ENCODE measurements around the gene PPP1R15A. TPM values are rescaled to one million over a fixed set of nuclear protein-coding genes. Genes with fewer than 3 reads are reported as not detected.
"Not testable (repeated sequence)": the region's sequence is repeated elsewhere in the genome, so short reads cannot be mapped to it uniquely, and the experiment has no call there.

Gene PPP1R15A
- total and polyA plus RNA-seq, 7 experiments from 2014 or later, result 23.0 to 1,030 (median 66.8) TPM

- H3K27ac ChIP-seq (ENCODE audit: low read depth, low read length), result peak overlapping the region; percentile 99
- peaks cover 0 to 44% (median 13%) of the 10 kb centered on the region in 5 donors for H3K36me3 Mint-ChIP-seq
These were observed 4.1 kb downstream of the PPP1R15A start for GRCh38 chr19:48876043-48876981.

GRCh38 chr19:48877855-48878195 lies 5.6 kb downstream of the PPP1R15A start:
- Histone ChIP-seq H3K27ac (ENCODE audit: low read depth, low read length) (no peak overlapping the region), H3K27me3 (ENCODE audit: control insufficient read depth in 2 of 2, insufficient read depth in 2 of 2, low read length in 2 of 2) (no peaks in the 10 kb centered on the region), H3K36me3 (ENCODE audit: control insufficient read depth in 2 of 3, insufficient read depth in 3 of 3, low read length in 3 of 3) (peaks cover 0 to 27% (median 0%) of the 10 kb centered on the region in 3 experiments), H3K4me3 (ENCODE audit: low read length) (no peak overlapping the region), H3K9me3 (ENCODE audit: control insufficient read depth in 2 of 3, low read length in 3 of 3) (no peaks in the 10 kb centered on the region), H3K4me1 (ENCODE audit: control insufficient read depth in 2 of 2, insufficient read depth in 2 of 2, low read length in 2 of 2) (peaks cover 32 to 34% of the 10 kb centered on the region in 2 donors)
- intact Hi-C loops (cut with micrococcal nuclease), result no loop called here
- H3K4me3 Mint-ChIP-seq, result peak overlapping the region in 4 of 10 donors; percentile 0 to 30 (median 25)
- H3K9me3 Mint-ChIP-seq, result peaks cover 0 to 17% (median 0%) of the 10 kb centered on the region in 11 donors
- ChIA-PET CTCF (no interaction called here), POLR2A (interaction anchor here (0.6 to 0.8 kb wide), 2 partner anchors 11 to 23 kb away, joined by 3 read pairs; no protein-coding TSS in a partner anchor)
- H3K27ac Mint-ChIP-seq, result peak overlapping the region in 4 of 9 donors; percentile 1 to 89 (median 42)
- peaks cover 0 to 47% (median 13%) of the 10 kb centered on the region in 5 donors for H3K36me3 Mint-ChIP-seq
- DNase-seq (peak in 1 of 9 donors; percentile 21), ATAC-seq (no peak)
- peaks cover 0 to under 1% (median 0%) of the 10 kb centered on the region in 5 donors for H3K27me3 Mint-ChIP-seq
- peaks cover 26 to 54% (median 34%) of the 10 kb centered on the region in 7 donors for H3K4me1 Mint-ChIP-seq

More at GRCh38 chr19:48876043-48876981, 4.1 kb downstream of the PPP1R15A start:
- H3K27me3 ChIP-seq (ENCODE audit: control insufficient read depth in 2 of 2, insufficient read depth in 2 of 2, low read length in 2 of 2); H3K27me3 Mint-ChIP-seq; H3K4me3 ChIP-seq (ENCODE audit: low read length); ATAC-seq; H3K9me3 ChIP-seq (ENCODE audit: control insufficient read depth in 2 of 3, low read length in 3 of 3); intact Hi-C loops (cut with micrococcal nuclease): not testable (repeated sequence)
- Histone ChIP-seq H3K36me3 (ENCODE audit: control insufficient read depth in 2 of 3, insufficient read depth in 3 of 3, low read length in 3 of 3) (peaks cover 0 to 33% (median 0%) of the 10 kb centered on the region in 3 experiments), H3K4me1 (ENCODE audit: control insufficient read depth in 2 of 2, insufficient read depth in 2 of 2, low read length in 2 of 2) (peaks cover 34 to 36% of the 10 kb centered on the region in 2 donors)
- Mint-ChIP-seq H3K4me1 (peaks cover 26 to 61% (median 41%) of the 10 kb centered on the region in 7 donors), H3K27ac (peak overlapping the region; percentile 3 to 100 (median 94)), H3K4me3 (peak overlapping the region in 8 of 10 donors; percentile 10 to 99 (median 80)), H3K9me3 (peaks cover 0 to 18% (median 0%) of the 10 kb centered on the region in 11 donors)
- POLR2A ChIA-PET, result interaction anchor here (1.4 to 3.3 kb wide), 4 partner anchors 20 to 91 kb away, joined by 5 to 13 read pairs (median 10); partner anchors contain the start of genes DHDH and FTL
- CTCF ChIA-PET, result interaction anchor here (4.9 kb wide), 1 partner anchor 95 kb away, joined by 16 read pairs; no protein-coding TSS in a partner anchor
- DNase-seq, result peak in 4 of 9 donors; percentile 31 to 60 (median 42)

DNA sequence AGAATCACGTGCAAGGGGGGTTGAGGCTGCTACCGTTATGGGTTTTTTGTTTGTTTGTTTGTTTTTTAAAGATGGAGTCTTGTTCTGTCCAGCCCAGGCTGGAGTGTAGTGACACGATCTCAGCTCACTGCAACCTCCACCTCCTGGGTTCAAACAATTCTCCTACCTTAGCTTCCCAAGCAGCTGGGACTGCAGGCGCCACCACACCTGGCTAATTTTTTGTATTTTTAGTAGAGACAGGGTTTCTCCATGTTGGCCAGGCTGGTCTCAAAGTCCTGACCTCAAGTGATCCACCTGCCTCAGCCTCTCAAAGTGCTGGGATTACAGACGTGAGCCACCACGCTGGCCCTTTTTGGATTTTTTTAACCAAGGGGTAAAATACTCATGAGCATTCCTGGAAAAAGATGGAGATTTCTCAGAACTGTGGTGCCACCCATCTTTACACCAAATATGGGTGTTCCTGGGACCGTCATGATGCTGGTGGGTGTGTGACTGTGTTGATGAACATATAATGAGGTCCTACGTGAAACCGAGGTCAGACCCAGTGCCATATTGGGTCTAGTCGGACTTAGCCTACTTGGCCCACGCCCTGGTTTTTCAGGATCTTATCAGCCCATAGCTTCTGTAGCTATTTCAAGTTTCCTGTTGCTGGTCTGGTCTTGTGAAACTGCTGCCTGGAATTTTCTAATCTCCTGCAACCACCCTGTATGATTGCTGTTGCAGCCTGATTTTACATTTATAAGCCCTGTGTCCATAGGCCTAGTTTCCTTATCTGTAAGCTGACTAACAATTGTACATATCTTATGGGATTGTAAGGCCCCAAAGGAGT lies 6.2 kb downstream of the PPP1R15A start:
- peaks cover 27 to 30% of the 10 kb centered on the region in 2 donors for H3K4me1 ChIP-seq (ENCODE audit: control insufficient read depth in 2 of 2, insufficient read depth in 2 of 2, low read length in 2 of 2)
- H3K4me3 Mint-ChIP-seq, result peak overlapping the region in 1 of 10 donors; percentile 27

GRCh38 chr19:48879025-48879637 lies 6.9 kb downstream of the PPP1R15A start:
- Histone ChIP-seq H3K36me3 (ENCODE audit: control insufficient read depth in 2 of 3, insufficient read depth in 3 of 3, low read length in 3 of 3) (peaks cover 0 to 18% (median 0%) of the 10 kb centered on the region in 3 experiments), H3K27ac (ENCODE audit: low read depth, low read length) (no peak overlapping the region), H3K9me3 (ENCODE audit: control insufficient read depth in 2 of 3, low read length in 3 of 3) (no peaks in the 10 kb centered on the region), H3K27me3 (ENCODE audit: control insufficient read depth in 2 of 2, insufficient read depth in 2 of 2, low read length in 2 of 2) (no peaks in the 10 kb centered on the region), H3K4me3 (ENCODE audit: low read length) (no peak overlapping the region), H3K4me1 (ENCODE audit: control insufficient read depth in 2 of 2, insufficient read depth in 2 of 2, low read length in 2 of 2) (peaks cover 19 to 22% of the 10 kb centered on the region in 2 donors)
- DNase-seq (no peak), ATAC-seq (no peak)
- POLR2A ChIA-PET, result interaction anchor here (0.5 to 0.7 kb wide), 4 partner anchors 27 to 755 kb away, joined by 3 to 7 read pairs (median 3); no protein-coding TSS in a partner anchor
- Mint-ChIP-seq H3K9me3 (peaks cover 0 to 17% (median 0%) of the 10 kb centered on the region in 11 donors), H3K4me3 (no peak overlapping the region), H3K27ac (peak overlapping the region in 2 of 9 donors; percentile 28 to 89), H3K27me3 (no peaks in the 10 kb centered on the region), H3K36me3 (peaks cover 0 to 35% (median 5%) of the 10 kb centered on the region in 5 donors), H3K4me1 (peaks cover 14 to 41% (median 22%) of the 10 kb centered on the region in 7 donors)
- intact Hi-C loops (cut with micrococcal nuclease), result no loop called here
- CTCF ChIA-PET, result interaction anchor here (0.6 kb wide), 1 partner anchor 22 kb away, joined by 4 read pairs; no protein-coding TSS in a partner anchor

More for the DNA sequence above, 6.2 kb downstream of the PPP1R15A start:
- intact Hi-C loops (cut with micrococcal nuclease), result no loop called here
- DNase-seq (peak in 1 of 9 donors; percentile 28), ATAC-seq (peak; percentile 2)
- no peaks in the 10 kb centered on the region for H3K9me3 ChIP-seq (ENCODE audit: control insufficient read depth in 2 of 3, low read length in 3 of 3)
- peaks cover 0 to 42% (median 12%) of the 10 kb centered on the region in 5 donors for H3K36me3 Mint-ChIP-seq
- peak overlapping the region in 5 of 9 donors; percentile 1 to 89 (median 66) for H3K27ac Mint-ChIP-seq
- CTCF ChIA-PET, result interaction anchor here (0.6 kb wide), 1 partner anchor 23 kb away, joined by 4 read pairs; no protein-coding TSS in a partner anchor
- POLR2A ChIA-PET, result interaction anchor here (0.6 to 0.8 kb wide), 3 partner anchors 10 to 511 kb away, joined by 3 read pairs; no protein-coding TSS in a partner anchor
- peaks cover 0 to 17% (median 0%) of the 10 kb centered on the region in 11 donors for H3K9me3 Mint-ChIP-seq
- H3K27ac ChIP-seq (ENCODE audit: low read depth, low read length), result no peak overlapping the region
- H3K4me3 ChIP-seq (ENCODE audit: low read length), result no peak overlapping the region
- peaks cover 0 to 25% (median 0%) of the 10 kb centered on the region in 3 experiments for H3K36me3 ChIP-seq (ENCODE audit: control insufficient read depth in 2 of 3, insufficient read depth in 3 of 3, low read length in 3 of 3)
- H3K4me1 Mint-ChIP-seq, result peaks cover 21 to 48% (median 29%) of the 10 kb centered on the region in 7 donors
- H3K27me3 ChIP-seq (ENCODE audit: control insufficient read depth in 2 of 2, insufficient read depth in 2 of 2, low read length in 2 of 2), result no peaks in the 10 kb centered on the region
- no peaks in the 10 kb centered on the region for H3K27me3 Mint-ChIP-seq

DNA sequence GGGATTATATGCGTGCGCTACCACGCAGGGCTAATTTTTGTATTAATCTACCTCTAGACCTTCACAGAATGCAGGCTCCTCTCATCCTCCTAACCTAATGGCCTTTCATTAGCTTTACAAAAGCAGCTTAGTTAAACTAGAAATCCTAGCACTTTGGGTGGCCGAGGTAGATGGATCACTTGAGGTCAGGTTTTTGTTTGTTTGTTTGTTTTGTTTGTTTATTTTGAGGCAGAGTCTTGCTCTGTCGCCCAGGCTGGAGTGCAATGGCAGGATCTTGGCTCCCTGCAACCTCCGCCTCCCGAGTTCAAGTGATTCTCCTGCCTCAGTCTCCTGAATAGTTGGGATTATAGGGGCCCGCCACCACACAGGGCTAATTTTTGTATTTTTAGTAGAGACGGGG lies 7.5 kb downstream of the PPP1R15A start:
- Mint-ChIP-seq H3K36me3 (peaks cover 0 to 30% (median 5%) of the 10 kb centered on the region in 5 donors), H3K27ac (peak overlapping the region in 1 of 9 donors; percentile 89), H3K9me3 (peaks cover 0 to 17% (median 0%) of the 10 kb centered on the region in 11 donors), H3K4me1 (peaks cover 9 to 35% (median 16%) of the 10 kb centered on the region in 7 donors)
- H3K4me3 Mint-ChIP-seq; DNase-seq; H3K27me3 Mint-ChIP-seq; ATAC-seq; H3K27ac ChIP-seq (ENCODE audit: low read depth, low read length); H3K4me3 ChIP-seq (ENCODE audit: low read length); intact Hi-C loops (cut with micrococcal nuclease); H3K9me3 ChIP-seq (ENCODE audit: control insufficient read depth in 2 of 3, low read length in 3 of 3); H3K27me3 ChIP-seq (ENCODE audit: control insufficient read depth in 2 of 2, insufficient read depth in 2 of 2, low read length in 2 of 2): not testable (repeated sequence)
- ChIA-PET CTCF (interaction anchor here (0.6 kb wide), 1 partner anchor 104 kb away, joined by 3 read pairs; no protein-coding TSS in a partner anchor), POLR2A (interaction anchor here (0.6 to 0.7 kb wide), 2 partner anchors 26 to 228 kb away, joined by 3 to 7 read pairs; no protein-coding TSS in a partner anchor)
- Histone ChIP-seq H3K36me3 (ENCODE audit: control insufficient read depth in 2 of 3, insufficient read depth in 3 of 3, low read length in 3 of 3) (peaks cover 0 to 12% (median 0%) of the 10 kb centered on the region in 3 experiments), H3K4me1 (ENCODE audit: control insufficient read depth in 2 of 2, insufficient read depth in 2 of 2, low read length in 2 of 2) (peaks cover 14 to 17% of the 10 kb centered on the region in 2 donors)

Data from naive thymus-derived CD4-positive, alpha-beta T cell (primary cell).